DOHH2 (cell line): Measurements from ENCODE around the gene YPEL3.

Source experiments
- H3F3A ChIP-seq: fragments of 200-600 bp; sonication (generic), shearing (Covaris generic); 2 replicates; pipeline ENCODE4 v1.6.0; 2016; ENCODE audit warnings: antibody characterized with exemption, mild to moderate bottlenecking; ENCODE audit not compliant: control insufficient read depth, insufficient read depth
- H3K27ac ChIP-seq: fragments of 200-600 bp; sonication (generic); 2 replicates; pipeline ENCODE4 v1.5.1; 2014; ENCODE audit warnings: low read depth, mild to moderate bottlenecking, low read length, moderate library complexity
- H3K27me3 ChIP-seq: fragments of 200-600 bp; sonication (generic); 2 replicates; pipeline ENCODE4 v1.6.1; 2014; ENCODE audit warnings: mild to moderate bottlenecking, low read length, mixed read lengths; ENCODE audit not compliant: control insufficient read depth
- H3K36me3 ChIP-seq: fragments of 200-600 bp; sonication (generic); 2 replicates; pipeline ENCODE4 v1.6.1; 2014; ENCODE audit warnings: mild to moderate bottlenecking, low read length, moderate library complexity, mixed read lengths; ENCODE audit not compliant: control insufficient read depth
- H3K4me1 ChIP-seq: fragments of 200-600 bp; sonication (generic); 2 replicates; pipeline ENCODE4 v1.6.1; 2014; ENCODE audit warnings: mild to moderate bottlenecking, low read length, mixed read lengths; ENCODE audit not compliant: control insufficient read depth
- H3K4me2 ChIP-seq: fragments of 200-600 bp; sonication (generic); 2 replicates; pipeline ENCODE4 v1.6.0; 2014; ENCODE audit warnings: mild to moderate bottlenecking, low read length, moderate library complexity
- H3K4me3 ChIP-seq: fragments of 200-600 bp; sonication (generic); 2 replicates; pipeline ENCODE4 v1.5.1; 2014; ENCODE audit warnings: mild to moderate bottlenecking, low read length, mixed read lengths
- H3K79me2 ChIP-seq: fragments of 200-600 bp; sonication (generic); 2 replicates; pipeline ENCODE4 v1.6.1; 2014; ENCODE audit warnings: mild to moderate bottlenecking, low read length, mixed read lengths; ENCODE audit not compliant: control insufficient read depth
- H3K9me2 ChIP-seq: fragments of 200-600 bp; sonication (generic); replicated peaks from 2 replicates; pipeline ENCODE4 v1.6.1; 2014; ENCODE audit warnings: mild to moderate bottlenecking, low read length, mixed read lengths; ENCODE audit not compliant: control insufficient read depth
- H3K9me3 ChIP-seq: fragments of 200-600 bp; sonication (generic); 2 replicates; pipeline ENCODE4 v1.6.1; 2014; ENCODE audit warnings: antibody characterized with exemption, low read length, mixed read lengths; ENCODE audit not compliant: control insufficient read depth, insufficient read depth
- H4K20me1 ChIP-seq: fragments of 200-600 bp; sonication (generic); 2 replicates; pipeline ENCODE4 v1.6.0; 2014; ENCODE audit warnings: low read depth, mild to moderate bottlenecking, antibody characterized with exemption, low read length, moderate library complexity; ENCODE audit not compliant: control insufficient read depth, insufficient read depth
- CTCF ChIP-seq: fragments of 200-600 bp; sonication (generic); IDR thresholded peaks from one replicate; pipeline ENCODE4 v1.5.1; 2014; ENCODE audit warnings: antibody characterized with exemption, mild to moderate bottlenecking, low read depth, low read length; ENCODE audit not compliant: poor library complexity, severe bottlenecking
- EZH2phosphoT487 ChIP-seq: fragments of 200-600 bp; sonication (generic); IDR thresholded peaks from 2 replicates; pipeline ENCODE4 v1.6.1; 2017; ENCODE audit warnings: borderline replicate concordance, mild to moderate bottlenecking, antibody characterized with exemption, low read length, moderate library complexity, mixed read lengths

YPEL3 gene

GRCh38 chr16:30141750-30142149 lies 45.7 kb upstream of the YPEL3 start:
- Histone ChIP-seq H3K27ac (no peak overlapping the region), H3K36me3 (no peaks in the 10 kb centered on the region), H3K27me3 (no peaks in the 10 kb centered on the region), H4K20me1 (no peaks in the 10 kb centered on the region), H3K4me2 (no peak overlapping the region), H3F3A (peaks cover 3% of the 10 kb centered on the region; the same call in 1 of the 2 replicates), H3K79me2 (no peaks in the 10 kb centered on the region), H3K9me3 (no peaks in the 10 kb centered on the region), H3K9me2 (no peaks in the 10 kb centered on the region), H3K4me3 (no peak overlapping the region), H3K4me1 (peaks cover 18% of the 10 kb centered on the region)
- TF ChIP-seq EZH2phosphoT487 (no peak), CTCF (no peak)

GRCh38 chr16:30139583-30140481 lies 43.8 kb upstream of the YPEL3 start:
- Histone ChIP-seq H3K4me1 (peaks cover 27% of the 10 kb centered on the region), H3K9me2 (no peaks in the 10 kb centered on the region), H3K36me3 (no peaks in the 10 kb centered on the region), H3F3A (0 out of 2 replicates have a peak, but pooled peaks cover 3% of the 10 kb centered on the region), H4K20me1 (no peaks in the 10 kb centered on the region), H3K79me2 (no peaks in the 10 kb centered on the region), H3K4me3 (peak overlapping the region; percentile 13; the same call in 1 of the 2 replicates), H3K9me3 (no peaks in the 10 kb centered on the region), H3K4me2 (peak overlapping the region; percentile 49), H3K27me3 (no peaks in the 10 kb centered on the region), H3K27ac (no peak overlapping the region)
- TF ChIP-seq EZH2phosphoT487: no peak
- no peak for TF ChIP-seq CTCF

- H3K79me2 ChIP-seq: no peaks in the 10 kb centered on the region
- no peak overlapping the region for H3K27ac ChIP-seq
- no peaks in the 10 kb centered on the region for H3F3A ChIP-seq
- no peaks in the 10 kb centered on the region for H3K27me3 ChIP-seq
- H3K4me3 ChIP-seq: no peak overlapping the region
- H3K9me2 ChIP-seq: no peaks in the 10 kb centered on the region
- no peaks in the 10 kb centered on the region for H3K9me3 ChIP-seq
- H3K36me3 ChIP-seq: no peaks in the 10 kb centered on the region
- TF ChIP-seq CTCF: no peak
- H3K4me1 ChIP-seq: peaks cover 21% of the 10 kb centered on the region
- H3K4me2 ChIP-seq: no peak overlapping the region
- H4K20me1 ChIP-seq: no peaks in the 10 kb centered on the region
Observed at GRCh38 chr16:30137897-30138296, 41.9 kb upstream of the YPEL3 start.
